Neural cell (in vitro differentiated cells): ENCODE data around the gene ARHGEF11.

Experiments
- CTCF ChIP-seq: fragments of 450-650 bp; IDR thresholded peaks from 2 replicates; pipeline ENCODE4 v1.5.1; 2014; ENCODE audit warnings: antibody characterized with exemption, mild to moderate bottlenecking, moderate library complexity; ENCODE audit not compliant: poor library complexity, severe bottlenecking
- EP300 ChIP-seq: fragments of 450-650 bp; conservative IDR thresholded peaks from 2 replicates; pipeline ENCODE4 v1.6.1; 2014; ENCODE audit warnings: antibody characterized with exemption, mild to moderate bottlenecking, moderate library complexity; ENCODE audit not compliant: poor library complexity, severe bottlenecking
- MXI1 ChIP-seq: fragments of 450-650 bp; conservative IDR thresholded peaks from 2 replicates; pipeline ENCODE4 v1.6.1; 2014; ENCODE audit warnings: antibody characterized with exemption, mild to moderate bottlenecking; ENCODE audit not compliant: poor library complexity, severe bottlenecking
- POLR2AphosphoS5 ChIP-seq: IDR thresholded peaks from 2 replicates; pipeline ENCODE4 v1.6.1; 2012
- REST ChIP-seq: IDR thresholded peaks from 2 replicates; pipeline ENCODE4 v1.6.1; 2012; ENCODE audit warnings: borderline replicate concordance
- SMC3 ChIP-seq: fragments of 450-650 bp; conservative IDR thresholded peaks from 2 replicates; pipeline ENCODE4 v1.6.1; 2014; ENCODE audit warnings: antibody characterized with exemption, mild to moderate bottlenecking, moderate library complexity; ENCODE audit not compliant: poor library complexity

GRCh38 chr1:156892190-156893047 lies 153.1 kb downstream of the ARHGEF11 start:
- TF ChIP-seq CTCF: peak; percentile 74
- no peak for TF ChIP-seq MXI1
- TF ChIP-seq EP300: no peak
- no peak for TF ChIP-seq REST
- peak; percentile 69 for TF ChIP-seq SMC3
- no peak for TF ChIP-seq POLR2AphosphoS5
